Fibroblast of villous mesenchyme (primary cell): Measurements from ENCODE around the gene SLC6A19. TPM values are rescaled to one million over a fixed set of nuclear protein-coding genes. Genes with fewer than 3 reads are reported as not detected.
"Not testable (repeated sequence)": the region's sequence is repeated elsewhere in the genome, so short reads cannot be mapped to it uniquely, and the experiment has no call there.

ENCODE experiments used
- DNase-seq: peaks from one replicate; pipeline ENCODE4 v3.0.0-alpha.2; 2010; ENCODE audit warnings: low read depth
- H3K4me3 ChIP-seq: 2 replicates; pipeline ENCODE4 v1.5.1; 2011; ENCODE audit warnings: low read depth, mild to moderate bottlenecking, low read length
- CTCF ChIP-seq: IDR thresholded peaks from 2 replicates; pipeline ENCODE4 v1.5.1; 2012; ENCODE audit warnings: low read depth, mild to moderate bottlenecking, low read length; ENCODE audit not compliant: insufficient read depth
- total RNA-seq: library from RNA; depleted of rRNA; stranded (reverse); fragments of >200 nt; gene quantifications from 2 replicates; pipeline ENCODE4 v1.2.3, GENCODE V29; 2012

The SLC6A19 gene
- total RNA-seq, 1 donor = not detected

DNA sequence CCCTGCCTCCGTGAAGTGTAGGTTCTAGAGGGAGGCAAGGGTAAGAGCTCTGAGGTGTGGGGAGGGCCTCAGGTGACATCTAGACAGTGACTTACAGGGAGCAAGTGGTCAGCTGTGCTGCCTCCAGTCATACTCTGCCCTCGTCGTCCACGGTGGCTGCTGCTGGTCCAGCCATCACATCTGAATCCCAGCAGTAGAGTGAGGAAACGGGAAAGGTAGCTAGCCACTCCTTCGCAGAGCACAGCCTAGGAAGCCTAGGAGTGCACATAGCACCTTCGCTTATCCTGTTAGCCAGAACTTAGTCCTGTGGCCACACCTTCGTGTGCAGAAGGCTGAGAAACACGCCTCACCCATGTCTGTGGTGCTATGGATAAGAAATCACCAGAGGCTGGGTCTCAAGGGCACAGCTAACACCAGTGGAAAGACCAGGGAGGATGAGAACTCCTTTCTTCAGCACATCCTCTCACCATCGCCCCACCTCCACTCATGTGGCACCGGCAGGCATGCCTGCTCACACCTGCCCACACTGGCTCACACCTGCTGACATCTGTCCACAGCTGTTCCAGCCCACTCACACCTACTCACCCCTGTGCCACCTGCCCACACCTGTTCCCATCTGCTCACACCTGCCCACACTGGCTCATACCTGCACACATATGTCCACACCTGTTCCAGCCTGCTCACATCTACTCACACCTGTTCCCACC lies 44.5 kb upstream of the SLC6A19 start:
- DNase-seq = no peak
- no peak for TF ChIP-seq CTCF
- no peak overlapping the region for H3K4me3 ChIP-seq

GRCh38 chr5:1157461-1157986 lies 43.9 kb upstream of the SLC6A19 start:
- not testable (repeated sequence) for DNase-seq, H3K4me3 ChIP-seq

GRCh38 chr5:1158647-1159340 lies 42.6 kb upstream of the SLC6A19 start:
- H3K4me3 ChIP-seq = no peak overlapping the region
- DNase-seq = no peak
- TF ChIP-seq CTCF = no peak

DNA sequence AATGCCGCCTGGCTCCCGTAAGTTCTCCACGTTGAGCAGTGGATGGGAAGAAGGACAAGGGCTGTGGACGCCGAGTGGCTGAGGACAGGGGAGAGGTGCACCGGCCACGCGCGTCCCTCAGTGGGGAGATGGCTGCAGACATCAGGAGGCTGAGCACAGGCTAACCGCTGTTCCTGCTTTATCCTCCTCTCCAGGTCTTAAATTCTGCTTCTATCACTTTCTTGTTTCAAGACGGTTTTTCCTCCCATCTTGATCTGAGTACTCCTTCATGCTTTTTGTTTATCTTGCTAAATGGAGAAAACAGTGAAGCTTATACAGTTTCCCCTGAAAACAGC lies 42.1 kb upstream of the SLC6A19 start:
- TF ChIP-seq CTCF = no peak
- H3K4me3 ChIP-seq = no peak overlapping the region
- no peak for DNase-seq

- no peak for TF ChIP-seq CTCF
- no peak overlapping the region for H3K4me3 ChIP-seq
- DNase-seq = no peak
Observed at GRCh38 chr5:1159774-1160406, 41.5 kb upstream of the SLC6A19 start.

DNA sequence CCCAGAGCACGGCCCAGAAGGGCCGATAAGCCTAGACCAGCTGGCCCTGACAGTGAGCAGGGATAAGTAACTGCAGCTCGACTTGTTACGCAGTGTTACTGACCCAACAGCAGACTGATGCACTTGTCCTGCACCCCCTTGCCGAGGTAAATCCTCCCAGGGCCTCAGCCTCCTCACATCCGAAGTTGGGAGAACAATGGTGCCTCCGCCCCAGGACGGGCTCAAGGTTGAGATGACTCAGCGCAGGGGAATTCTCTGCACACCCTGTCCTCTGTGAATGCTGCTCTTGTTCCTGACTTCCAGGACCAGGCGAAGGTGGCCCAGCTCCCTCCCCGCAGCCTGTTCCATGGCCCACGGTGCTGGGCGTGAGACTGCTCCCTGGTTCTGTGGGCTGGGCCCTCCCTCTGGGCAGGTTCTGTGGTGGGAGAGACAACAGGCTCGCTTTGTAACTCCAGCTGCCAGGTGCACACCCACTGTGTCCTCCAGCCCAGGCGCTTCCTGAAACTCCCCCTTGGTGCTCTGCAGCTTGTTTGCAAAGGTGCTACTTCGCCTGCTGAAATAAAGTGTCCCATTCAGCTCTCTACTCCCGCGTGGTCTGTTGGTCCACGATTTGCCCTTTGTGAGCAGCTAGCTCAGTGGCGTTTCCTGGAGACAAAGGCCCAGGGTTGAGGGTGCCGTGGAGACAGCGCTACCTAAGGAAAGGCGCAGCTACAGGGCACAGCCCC lies 40.1 kb upstream of the SLC6A19 start:
- no peak for TF ChIP-seq CTCF

GRCh38 chr5:1161833-1162229 lies 39.6 kb upstream of the SLC6A19 start:
- DNase-seq = no peak
- TF ChIP-seq CTCF = no peak
- no peak overlapping the region for H3K4me3 ChIP-seq

More for the DNA sequence above, 40.1 kb upstream of the SLC6A19 start:
- DNase-seq = no peak
- H3K4me3 ChIP-seq = no peak overlapping the region
